Gastrocnemius medialis (tissue), 4 donors: ENCODE measurements around the gene BICD2.

Experiments used
- CTCF ChIP-seq, 5 experiments: fragments of 450-650 bp in 3 of 5; fragments of 200-600 bp in 2 of 5; sonication (generic) in 2 of 5; IDR thresholded peaks in 4 of 5; conservative IDR thresholded peaks in 1 of 5; 1 replicate in 4 of 5; 2 replicates in 1 of 5; pipeline ENCODE4 v1.5.1; 2016 to 2019; ENCODE audit warnings: antibody characterized with exemption in 5 of 5, mild to moderate bottlenecking in 3 of 5, moderate library complexity in 3 of 5
- POLR2A ChIP-seq, 2 donors: fragments of 450-650 bp; IDR thresholded peaks; one replicate each; pipeline ENCODE4 v1.6.1; 2017; ENCODE audit warnings: antibody characterized with exemption in 2 of 2, mild to moderate bottlenecking in 2 of 2, moderate library complexity in 2 of 2

DNA sequence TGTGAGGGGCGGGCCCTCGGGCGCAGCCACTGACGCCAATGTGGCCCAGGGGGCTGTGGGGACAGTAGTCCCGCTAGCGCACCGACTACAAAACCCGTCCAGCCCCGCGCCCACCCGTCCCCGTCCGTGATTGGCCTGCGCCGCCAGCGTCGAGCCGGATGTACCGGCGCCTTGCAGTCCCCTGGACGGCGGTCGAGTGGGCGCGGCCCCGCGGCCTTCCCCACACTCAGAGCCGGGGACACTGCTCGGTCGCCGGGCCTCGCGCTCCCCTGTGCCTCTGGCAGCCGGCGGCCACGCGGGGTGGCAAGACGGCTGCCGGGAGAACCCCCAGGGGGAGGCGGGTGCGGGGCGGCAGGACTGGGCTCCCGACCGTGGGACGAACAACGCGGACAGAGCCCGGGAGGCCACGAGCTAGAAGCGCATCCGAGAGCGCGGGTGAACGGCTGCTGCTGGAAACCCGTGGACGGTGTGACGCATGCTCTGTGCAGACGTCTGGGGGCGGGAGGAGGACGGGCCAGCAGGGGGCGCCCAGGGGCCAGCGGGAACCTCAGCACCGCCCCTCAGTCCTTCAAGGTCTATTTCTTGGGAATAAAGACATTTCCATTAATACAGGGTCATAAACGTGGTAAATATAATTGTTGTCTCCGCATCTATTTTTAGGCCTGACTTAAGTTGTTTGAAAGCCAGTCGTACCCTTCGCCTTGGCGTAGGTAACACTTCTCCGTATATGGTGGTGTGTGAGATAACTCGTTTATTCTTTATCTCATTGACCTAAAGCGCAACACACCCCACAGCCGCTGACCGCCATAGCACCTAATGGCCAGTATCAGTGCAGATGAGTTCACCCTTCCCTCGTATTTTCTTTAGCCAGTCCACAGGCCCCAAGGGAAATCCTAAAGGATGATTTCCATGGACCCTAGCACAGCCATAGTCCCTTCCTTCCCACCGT lies 629 bp upstream of the BICD2 start:
- TF ChIP-seq POLR2A (IDR thresholded peaks at IDR 0.05), result peak; percentile 80 to 82
- TF ChIP-seq CTCF (IDR thresholded peaks at IDR 0.05 in 4 of 5, conservative IDR thresholded peaks at IDR 0.05 in 1 of 5), result peak; percentile 83 to 98 (median 96)
